Muscle layer of duodenum (tissue), 2 donors: ENCODE data around the gene ZBTB20.

Experiments
- H3K27ac ChIP-seq: one replicate; pipeline ENCODE4 v1.7.0; 2013; ENCODE audit warnings: mild to moderate bottlenecking, low read length
- H3K27me3 ChIP-seq: one replicate; pipeline ENCODE4 v1.7.0; 2013; ENCODE audit warnings: low read depth, mild to moderate bottlenecking, control low read depth, low read length
- H3K36me3 ChIP-seq, 2 donors: one replicate each; pipeline ENCODE4 v1.7.0; 2013; ENCODE audit warnings: low read length in 2 of 2, control low read depth in 1 of 2, mild to moderate bottlenecking in 1 of 2; ENCODE audit not compliant: insufficient read depth in 2 of 2, control insufficient read depth in 1 of 2
- H3K4me1 ChIP-seq, 2 donors: one replicate each; pipeline ENCODE4 v1.7.0; 2013; ENCODE audit warnings: low read length in 2 of 2, mild to moderate bottlenecking in 2 of 2, control low read depth in 1 of 2, moderate library complexity in 1 of 2; ENCODE audit not compliant: insufficient read depth in 2 of 2, control insufficient read depth in 1 of 2
- H3K4me3 ChIP-seq, 2 donors: one replicate each; pipeline ENCODE4 v1.7.0; 2013; ENCODE audit warnings: low read length in 2 of 2, low read depth in 1 of 2, mild to moderate bottlenecking in 1 of 2
- H3K9me3 ChIP-seq, 2 donors: one replicate each; pipeline ENCODE4 v1.7.0; 2013; ENCODE audit warnings: low read length in 2 of 2, control low read depth in 1 of 2, mild to moderate bottlenecking in 1 of 2; ENCODE audit not compliant: control insufficient read depth in 1 of 2
- donor health status: healthy.

ZBTB20 gene

GRCh38 chr3:114446600-114446999 lies 700.5 kb downstream of the ZBTB20 start:
- Histone ChIP-seq H3K4me1 (peaks cover 0 to 30% of the 10 kb centered on the region in 2 donors), H3K36me3 (no peaks in the 10 kb centered on the region), H3K27ac (no peak overlapping the region), H3K27me3 (no peaks in the 10 kb centered on the region), H3K9me3 (no peaks in the 10 kb centered on the region), H3K4me3 (no peak overlapping the region)

- no peaks in the 10 kb centered on the region for H3K27me3 ChIP-seq
- H3K4me1 ChIP-seq: peaks cover 0 to 39% of the 10 kb centered on the region in 2 donors
- H3K9me3 ChIP-seq: no peaks in the 10 kb centered on the region
- H3K36me3 ChIP-seq: no peaks in the 10 kb centered on the region
- H3K27ac ChIP-seq: no peak overlapping the region
- no peak overlapping the region for H3K4me3 ChIP-seq
These were observed 701.9 kb downstream of the ZBTB20 start for GRCh38 chr3:114445233-114445632.

- Histone ChIP-seq H3K27ac (no peak overlapping the region), H3K4me1 (peaks cover 0 to 34% of the 10 kb centered on the region in 2 donors), H3K9me3 (no peaks in the 10 kb centered on the region), H3K36me3 (no peaks in the 10 kb centered on the region), H3K4me3 (no peak overlapping the region), H3K27me3 (no peaks in the 10 kb centered on the region)
These were observed 702.9 kb downstream of the ZBTB20 start for GRCh38 chr3:114444216-114444615.

- Histone ChIP-seq H3K27me3 (no peaks in the 10 kb centered on the region), H3K9me3 (no peaks in the 10 kb centered on the region), H3K27ac (no peak overlapping the region), H3K36me3 (no peaks in the 10 kb centered on the region), H3K4me3 (no peak overlapping the region), H3K4me1 (peaks cover 0 to 30% of the 10 kb centered on the region in 2 donors)
These were observed 704.8 kb downstream of the ZBTB20 start for GRCh38 chr3:114442246-114442645.

- peak overlapping the region in 1 of 2 donors; percentile 32 for H3K4me3 ChIP-seq
- H3K27ac ChIP-seq: no peak overlapping the region
- no peaks in the 10 kb centered on the region for H3K27me3 ChIP-seq
- no peaks in the 10 kb centered on the region for H3K9me3 ChIP-seq
- H3K36me3 ChIP-seq: no peaks in the 10 kb centered on the region
- peaks cover 0 to 22% of the 10 kb centered on the region in 2 donors for H3K4me1 ChIP-seq
These were observed 705.7 kb downstream of the ZBTB20 start for GRCh38 chr3:114441386-114441785.

- Histone ChIP-seq H3K4me1 (peaks cover 0 to 17% of the 10 kb centered on the region in 2 donors), H3K4me3 (no peak overlapping the region), H3K27ac (no peak overlapping the region), H3K27me3 (no peaks in the 10 kb centered on the region), H3K9me3 (no peaks in the 10 kb centered on the region), H3K36me3 (no peaks in the 10 kb centered on the region)
These were observed 706.4 kb downstream of the ZBTB20 start for GRCh38 chr3:114440700-114441099.

GRCh38 chr3:114439284-114439683 lies 707.8 kb downstream of the ZBTB20 start:
- no peaks in the 10 kb centered on the region for H3K27me3 ChIP-seq
- H3K36me3 ChIP-seq: no peaks in the 10 kb centered on the region
- H3K4me1 ChIP-seq: peaks cover 0 to 17% of the 10 kb centered on the region in 2 donors
- H3K9me3 ChIP-seq: no peaks in the 10 kb centered on the region
- no peak overlapping the region for H3K27ac ChIP-seq
- no peak overlapping the region for H3K4me3 ChIP-seq

- Histone ChIP-seq H3K4me3 (no peak overlapping the region), H3K9me3 (no peaks in the 10 kb centered on the region), H3K4me1 (peaks cover 0 to 17% of the 10 kb centered on the region in 2 donors), H3K36me3 (no peaks in the 10 kb centered on the region), H3K27ac (no peak overlapping the region), H3K27me3 (no peaks in the 10 kb centered on the region)
These were observed 709.2 kb downstream of the ZBTB20 start for GRCh38 chr3:114437897-114438296.

- H3K4me3 ChIP-seq: no peak overlapping the region
- no peaks in the 10 kb centered on the region for H3K27me3 ChIP-seq
- no peaks in the 10 kb centered on the region for H3K9me3 ChIP-seq
- H3K36me3 ChIP-seq: no peaks in the 10 kb centered on the region
- H3K27ac ChIP-seq: no peak overlapping the region
- peaks cover 0 to 11% of the 10 kb centered on the region in 2 donors for H3K4me1 ChIP-seq
These were observed 710.9 kb downstream of the ZBTB20 start for GRCh38 chr3:114436182-114436581.

- H3K36me3 ChIP-seq: no peaks in the 10 kb centered on the region
- H3K27me3 ChIP-seq: no peaks in the 10 kb centered on the region
- no peak overlapping the region for H3K4me3 ChIP-seq
These were observed 711.5 kb downstream of the ZBTB20 start for GRCh38 chr3:114435386-114436115.

GRCh38 chr3:114432310-114432709 lies 714.8 kb downstream of the ZBTB20 start:
- no peaks in the 10 kb centered on the region for H3K4me1 ChIP-seq
- H3K36me3 ChIP-seq: no peaks in the 10 kb centered on the region
- no peak overlapping the region for H3K4me3 ChIP-seq
- H3K9me3 ChIP-seq: no peaks in the 10 kb centered on the region
- no peak overlapping the region for H3K27ac ChIP-seq
- no peaks in the 10 kb centered on the region for H3K27me3 ChIP-seq

More at GRCh38 chr3:114435386-114436115, 711.5 kb downstream of the ZBTB20 start:
- H3K9me3 ChIP-seq: no peaks in the 10 kb centered on the region
- no peak overlapping the region for H3K27ac ChIP-seq
- peaks cover 0 to 5% of the 10 kb centered on the region in 2 donors for H3K4me1 ChIP-seq
